HG03342 (cell line): ENCODE data around the gene EDN3.

Experiments
- ATAC-seq: cut with Tn5 transposase; IDR thresholded peaks from one replicate; pipeline ENCODE4 v1.9.1; 2021; ENCODE audit warnings: mild to moderate bottlenecking, moderate library complexity; ENCODE audit not compliant: unreplicated experiment

Gene EDN3

GRCh38 chr20:59307270-59307669, 6.9 kb downstream of the EDN3 start:
- no peak for ATAC-seq

- ATAC-seq = no peak
Measured at GRCh38 chr20:59308493-59309201, 8.2 kb downstream of the EDN3 start.

- no peak for ATAC-seq
Measured at GRCh38 chr20:59309218-59309617, 8.8 kb downstream of the EDN3 start.

- ATAC-seq = no peak
Measured at GRCh38 chr20:59314997-59315396, 14.6 kb downstream of the EDN3 start.

GRCh38 chr20:59316911-59317731, 16.7 kb downstream of the EDN3 start:
- no peak for ATAC-seq

GRCh38 chr20:59318201-59318790, 17.9 kb downstream of the EDN3 start:
- no peak for ATAC-seq

- no peak for ATAC-seq
Measured at GRCh38 chr20:59318803-59319202, 18.4 kb downstream of the EDN3 start.

GRCh38 chr20:59320426-59320825, 20.0 kb downstream of the EDN3 start:
- no peak for ATAC-seq

GRCh38 chr20:59320854-59321647, 20.6 kb downstream of the EDN3 start:
- no peak for ATAC-seq

- no peak for ATAC-seq
Measured at GRCh38 chr20:59322081-59322480, 21.7 kb downstream of the EDN3 start.

- ATAC-seq = no peak
Measured at GRCh38 chr20:59322585-59323454, 22.4 kb downstream of the EDN3 start.

- ATAC-seq = no peak
Measured at GRCh38 chr20:59323731-59324130, 23.3 kb downstream of the EDN3 start.

- no peak for ATAC-seq
Measured at GRCh38 chr20:59324521-59325141, 24.2 kb downstream of the EDN3 start.

- no peak for ATAC-seq
Measured at GRCh38 chr20:59325142-59325523, 24.7 kb downstream of the EDN3 start.

GRCh38 chr20:59326188-59326587, 25.8 kb downstream of the EDN3 start:
- no peak for ATAC-seq

- no peak for ATAC-seq
Measured at GRCh38 chr20:59328071-59328470, 27.7 kb downstream of the EDN3 start.

GRCh38 chr20:59331721-59332329, 31.4 kb downstream of the EDN3 start:
- no peak for ATAC-seq

- ATAC-seq = no peak
Measured at GRCh38 chr20:59333260-59333845, 32.9 kb downstream of the EDN3 start.

GRCh38 chr20:59333951-59334350, 33.5 kb downstream of the EDN3 start:
- no peak for ATAC-seq
